HepG2 (cell line): ENCODE data around the gene MNT. TPM values are rescaled to one million over a fixed set of nuclear protein-coding genes. Genes with fewer than 3 reads are reported as not detected.

Source experiments
- AHR ChIP-seq: IDR thresholded peaks from 2 replicates; pipeline ENCODE4 v1.6.1; 2018; ENCODE audit warnings: missing genetic modification reagents, missing compliant biosample characterization
- CBX2 ChIP-seq, 2 experiments: fragments of 200-600 bp in 1 of 2; sonication (generic); formaldehyde crosslinking in 1 of 2; IDR thresholded peaks; 2 replicates each; pipeline versions ENCODE4 v1.7.0 to v1.8.1; 2018 to 2022; ENCODE audit warnings: low read depth in 2 of 2, low read length in 1 of 2, mild to moderate bottlenecking in 1 of 2, missing genetic modification reagents in 1 of 2
- HMG20B ChIP-seq: conservative IDR thresholded peaks from 2 replicates; pipeline ENCODE4 v1.6.1; 2016; ENCODE audit warnings: missing genetic modification reagents, missing compliant biosample characterization
- JUNB ChIP-seq: sonication (generic); formaldehyde crosslinking; IDR thresholded peaks from 2 replicates; pipeline ENCODE4 v1.8.0; 2022; ENCODE audit warnings: missing genetic modification reagents, mild to moderate bottlenecking, borderline replicate concordance
- MED1 ChIP-seq: sonication (generic); formaldehyde crosslinking; IDR thresholded peaks from 2 replicates; pipeline ENCODE4 v1.4.0; 2020; ENCODE audit warnings: missing genetic modification reagents
- NR2F1 ChIP-seq, 2 experiments: fragments of 450-650 bp in 1 of 2; formaldehyde crosslinking in 1 of 2; IDR thresholded peaks; 2 replicates each; pipeline versions ENCODE4 v1.5.0 to v1.6.1; 2016 to 2020; ENCODE audit warnings: mild to moderate bottlenecking in 1 of 2, missing compliant biosample characterization in 1 of 2, missing genetic modification reagents in 1 of 2, moderate library complexity in 1 of 2
- RFX1 ChIP-seq: fragments of 450-650 bp; IDR thresholded peaks from 2 replicates; pipeline ENCODE4 v1.6.1; 2017
- SPEN ChIP-seq: sonication (generic); formaldehyde crosslinking; IDR thresholded peaks from 2 replicates; pipeline ENCODE4 v1.5.1; 2020; ENCODE audit warnings: low read depth, mild to moderate bottlenecking, missing genetic modification reagents
- SRSF4 ChIP-seq: fragments of 200-400 bp; formaldehyde crosslinking; IDR thresholded peaks from one replicate; pipeline ENCODE4 v1.6.1; 2018; ENCODE audit warnings: mild to moderate bottlenecking, low read depth, low read length, moderate library complexity; ENCODE audit not compliant: poor library complexity, severe bottlenecking
- TBX2 ChIP-seq: sonication (generic); formaldehyde crosslinking; IDR thresholded peaks from 2 replicates; pipeline ENCODE4 v1.5.0; 2020; ENCODE audit warnings: missing genetic modification reagents, mild to moderate bottlenecking, borderline replicate concordance
- TRIM24 ChIP-seq: sonication (generic); formaldehyde crosslinking; IDR thresholded peaks from 2 replicates; pipeline ENCODE4 v1.8.0; 2022; ENCODE audit warnings: mild to moderate bottlenecking, missing genetic modification reagents
- XBP1 ChIP-seq: sonication (generic); formaldehyde crosslinking; IDR thresholded peaks from 2 replicates; pipeline ENCODE4 v1.5.0; 2020; ENCODE audit warnings: missing genetic modification reagents
- ZBTB20 ChIP-seq: sonication (generic); formaldehyde crosslinking; IDR thresholded peaks from 2 replicates; pipeline ENCODE4 v1.8.1; 2023; ENCODE audit warnings: missing genetic modification reagents, low read depth, mild to moderate bottlenecking, borderline replicate concordance
- ZBTB39 ChIP-seq: sonication (generic); formaldehyde crosslinking; IDR thresholded peaks from 2 replicates; pipeline ENCODE4 v1.5.0; 2020; ENCODE audit warnings: missing genetic modification reagents
- ZKSCAN5 ChIP-seq: sonication (generic); formaldehyde crosslinking; IDR thresholded peaks from 2 replicates; pipeline ENCODE4 v1.5.1; 2020; ENCODE audit warnings: mild to moderate bottlenecking, missing genetic modification reagents
- ZNF331 ChIP-seq: sonication (generic); formaldehyde crosslinking; IDR thresholded peaks from 2 replicates; pipeline ENCODE4 v1.4.0; 2020; ENCODE audit warnings: missing genetic modification reagents
- ZNF33B ChIP-seq: sonication (generic); formaldehyde crosslinking; IDR thresholded peaks from 2 replicates; pipeline ENCODE4 v1.5.1; 2020; ENCODE audit warnings: mild to moderate bottlenecking, missing genetic modification reagents
- ZNF543 ChIP-seq: sonication (generic); formaldehyde crosslinking; IDR thresholded peaks from 2 replicates; pipeline ENCODE4 v1.4.0; 2020; ENCODE audit warnings: mild to moderate bottlenecking, missing genetic modification reagents
- ZNF564 ChIP-seq: sonication (generic); formaldehyde crosslinking; IDR thresholded peaks from 2 replicates; pipeline ENCODE4 v1.8.1; 2023; ENCODE audit warnings: mild to moderate bottlenecking, missing genetic modification reagents
- ZNF782 ChIP-seq: sonication (generic); formaldehyde crosslinking; IDR thresholded peaks from 2 replicates; pipeline ENCODE4 v1.4.0; 2020; ENCODE audit warnings: missing genetic modification reagents, mild to moderate bottlenecking, borderline replicate concordance
- polyA plus RNA-seq, 8 experiments: library from polyadenylated mRNA; depleted of rRNA in 3 of 8; stranded (reverse) in 7 of 8; unstranded in 1 of 8; fragments of >200 nt; fragmentation: Illumina TruSeq in 4 of 8; extraction: Trizol in 4 of 8; gene quantifications; 2 replicates each; pipeline versions ENCODE4 v1.2.1 to v1.2.3, GENCODE V29; 2011 to 2016; ENCODE audit warnings: low read depth in 4 of 8, missing spikeins in 1 of 8, mixed read lengths in 1 of 8; ENCODE audit not compliant: insufficient read depth in 1 of 8
- total RNA-seq, 5 experiments: library from RNA; depleted of rRNA; stranded (reverse); fragments of >200 nt; fragmentation: Illumina TruSeq; extraction: Trizol; gene quantifications; 2 replicates each; pipeline ENCODE4 v1.2.3, GENCODE V29; 2016; ENCODE audit warnings: low read depth in 1 of 5
- TF ChIP-seq, protein P1 (sequence below): sonication (generic); formaldehyde crosslinking; IDR thresholded peaks from 2 replicates; pipeline ENCODE4 v1.5.0; 2020; ENCODE audit warnings: missing genetic modification reagents, mild to moderate bottlenecking, borderline replicate concordance
- TF ChIP-seq, protein P2 (sequence below): IDR thresholded peaks from 2 replicates; pipeline ENCODE4 v1.6.1; 2016; ENCODE audit warnings: low read depth
- TF ChIP-seq, protein P3 (sequence below): sonication (generic); formaldehyde crosslinking; conservative IDR thresholded peaks from 2 replicates; pipeline ENCODE4 v1.8.0; 2022; ENCODE audit warnings: mild to moderate bottlenecking, moderate library complexity, missing genetic modification reagents

MNT gene
- total and polyA plus RNA-seq, 2 of the 13 experiments (the other 11 are each of a cell fraction or from before 2014, with no cell fraction given): 2.1 to 3.5 TPM

GRCh38 chr17:2399572-2400473 is 1.0 kb downstream of the MNT start (continued):
- TF ChIP-seq CBX2 (IDR thresholded peaks at IDR 0.05; ENCODE audit: low read depth, low read length): no peak
- no peak for TF ChIP-seq CBX2 (CRISPR knock-in tag; IDR thresholded peaks at IDR 0.05; ENCODE audit: low read depth)
- no peak for TF ChIP-seq AHR (CRISPR knock-in tag)
- 0 out of 2 replicates have a peak, but pooled peaks have one; percentile 58 for TF ChIP-seq XBP1
- no peak; the same call in 1 of the 2 replicates for TF ChIP-seq ZNF543 (CRISPR knock-in tag)
- TF ChIP-seq SPEN: peak; percentile 76; the same call in 1 of the 2 replicates
- TF ChIP-seq, protein P1, sequence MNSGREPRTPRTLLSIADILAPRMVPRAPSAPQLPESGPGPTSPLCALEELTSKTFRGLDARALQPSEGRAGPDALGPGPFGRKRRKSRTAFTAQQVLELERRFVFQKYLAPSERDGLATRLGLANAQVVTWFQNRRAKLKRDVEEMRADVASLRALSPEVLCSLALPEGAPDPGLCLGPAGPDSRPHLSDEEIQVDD (CRISPR knock-in tag): peak; percentile 61; the same call in 1 of the 2 replicates
- peak; percentile 16 for TF ChIP-seq SRSF4
- no peak for TF ChIP-seq RFX1
- peak; percentile 88 for TF ChIP-seq MED1 (CRISPR knock-in tag)
- peak; percentile 13; the same call in 1 of the 2 replicates for TF ChIP-seq ZBTB20 (CRISPR knock-in tag)
- no peak for TF ChIP-seq ZBTB39 (CRISPR knock-in tag)
- TF ChIP-seq ZNF331 (CRISPR knock-in tag): no peak; the same call in 1 of the 2 replicates
- TF ChIP-seq HMG20B: no peak
- peak; percentile 65; the same call in 1 of the 2 replicates for TF ChIP-seq TBX2
- no peak for TF ChIP-seq ZNF782 (CRISPR knock-in tag)
- TF ChIP-seq, protein P2, sequence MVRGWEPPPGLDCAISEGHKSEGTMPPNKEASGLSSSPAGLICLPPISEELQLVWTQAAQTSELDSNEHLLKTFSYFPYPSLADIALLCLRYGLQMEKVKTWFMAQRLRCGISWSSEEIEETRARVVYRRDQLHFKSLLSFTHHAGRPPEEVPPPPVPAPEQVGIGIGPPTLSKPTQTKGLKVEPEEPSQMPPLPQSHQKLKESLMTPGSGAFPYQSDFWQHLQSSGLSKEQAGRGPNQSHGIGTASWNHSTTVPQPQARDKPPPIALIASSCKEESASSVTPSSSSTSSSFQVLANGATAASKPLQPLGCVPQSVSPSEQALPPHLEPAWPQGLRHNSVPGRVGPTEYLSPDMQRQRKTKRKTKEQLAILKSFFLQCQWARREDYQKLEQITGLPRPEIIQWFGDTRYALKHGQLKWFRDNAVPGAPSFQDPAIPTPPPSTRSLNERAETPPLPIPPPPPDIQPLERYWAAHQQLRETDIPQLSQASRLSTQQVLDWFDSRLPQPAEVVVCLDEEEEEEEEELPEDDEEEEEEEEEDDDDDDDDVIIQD (CRISPR knock-in tag): no peak
- TF ChIP-seq ZKSCAN5: no peak
- TF ChIP-seq JUNB (CRISPR knock-in tag): no peak
- TF ChIP-seq, protein P3, sequence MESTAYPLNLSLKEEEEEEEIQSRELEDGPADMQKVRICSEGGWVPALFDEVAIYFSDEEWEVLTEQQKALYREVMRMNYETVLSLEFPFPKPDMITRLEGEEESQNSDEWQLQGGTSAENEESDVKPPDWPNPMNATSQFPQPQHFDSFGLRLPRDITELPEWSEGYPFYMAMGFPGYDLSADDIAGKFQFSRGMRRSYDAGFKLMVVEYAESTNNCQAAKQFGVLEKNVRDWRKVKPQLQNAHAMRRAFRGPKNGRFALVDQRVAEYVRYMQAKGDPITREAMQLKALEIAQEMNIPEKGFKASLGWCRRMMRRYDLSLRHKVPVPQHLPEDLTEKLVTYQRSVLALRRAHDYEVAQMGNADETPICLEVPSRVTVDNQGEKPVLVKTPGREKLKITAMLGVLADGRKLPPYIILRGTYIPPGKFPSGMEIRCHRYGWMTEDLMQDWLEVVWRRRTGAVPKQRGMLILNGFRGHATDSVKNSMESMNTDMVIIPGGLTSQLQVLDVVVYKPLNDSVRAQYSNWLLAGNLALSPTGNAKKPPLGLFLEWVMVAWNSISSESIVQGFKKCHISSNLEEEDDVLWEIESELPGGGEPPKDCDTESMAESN: 0 out of 2 replicates have a peak, but pooled peaks have one; percentile 43
- no peak; the same call in 1 of the 2 replicates for TF ChIP-seq TRIM24 (CRISPR knock-in tag)
- peak in 1 of 2 experiments; percentile 93; a peak in 3 of 4 replicates for TF ChIP-seq NR2F1 (CRISPR knock-in tag; IDR thresholded peaks at IDR 0.05)
- no peak for TF ChIP-seq ZNF33B (CRISPR knock-in tag)
- TF ChIP-seq ZNF564 (CRISPR knock-in tag): no peak; the same call in 1 of the 2 replicates
